HG03060 (cell line): ENCODE measurements around the gene OBP2A.

ENCODE experiments used
- ATAC-seq: cut with Tn5 transposase; IDR thresholded peaks from one replicate; pipeline ENCODE4 v1.9.1; 2021; ENCODE audit warnings: low read depth, moderate number of reproducible peaks; ENCODE audit not compliant: unreplicated experiment

The OBP2A gene

GRCh38 chr9:135551031-135551430, 5.1 kb downstream of the OBP2A start:
- ATAC-seq, result no peak

GRCh38 chr9:135551456-135551855, 5.5 kb downstream of the OBP2A start:
- no peak for ATAC-seq

- ATAC-seq, result no peak
Measured at GRCh38 chr9:135552021-135552697, 6.2 kb downstream of the OBP2A start.

GRCh38 chr9:135552698-135553171, 6.8 kb downstream of the OBP2A start:
- ATAC-seq, result no peak

GRCh38 chr9:135554718-135555117, 8.8 kb downstream of the OBP2A start:
- no peak for ATAC-seq

- ATAC-seq, result no peak
Measured at GRCh38 chr9:135555203-135555602, 9.3 kb downstream of the OBP2A start.

- no peak for ATAC-seq
Measured at GRCh38 chr9:135555910-135556309, 10.0 kb downstream of the OBP2A start.

- ATAC-seq, result no peak
Measured at GRCh38 chr9:135559606-135560005, 13.7 kb downstream of the OBP2A start.

- no peak for ATAC-seq
Measured at GRCh38 chr9:135561391-135562234, 15.7 kb downstream of the OBP2A start, which contains the start of gene PAEP. PAEP (plus strand) TSS chr9:135561756.

- no peak for ATAC-seq
Measured at GRCh38 chr9:135562235-135562745, 16.4 kb downstream of the OBP2A start.

- no peak for ATAC-seq
Measured at GRCh38 chr9:135563039-135563476, 17.1 kb downstream of the OBP2A start.

- ATAC-seq, result no peak
Measured at GRCh38 chr9:135563858-135564257, 17.9 kb downstream of the OBP2A start.

GRCh38 chr9:135565141-135565628, 19.3 kb downstream of the OBP2A start:
- ATAC-seq, result no peak

GRCh38 chr9:135565636-135566035, 19.7 kb downstream of the OBP2A start:
- no peak for ATAC-seq

- no peak for ATAC-seq
Measured at GRCh38 chr9:135566552-135566951, 20.6 kb downstream of the OBP2A start.

- ATAC-seq, result no peak
Measured at GRCh38 chr9:135567311-135567710, 21.4 kb downstream of the OBP2A start.

- no peak for ATAC-seq
Measured at GRCh38 chr9:135568026-135568425, 22.1 kb downstream of the OBP2A start.

- ATAC-seq, result no peak
Measured at GRCh38 chr9:135570456-135570855, 24.5 kb downstream of the OBP2A start.

- ATAC-seq, result no peak
Measured at GRCh38 chr9:135572233-135572632, 26.3 kb downstream of the OBP2A start.

- ATAC-seq, result no peak
Measured at GRCh38 chr9:135573124-135573523, 27.2 kb downstream of the OBP2A start.

- ATAC-seq, result no peak
Measured at GRCh38 chr9:135574331-135574730, 28.4 kb downstream of the OBP2A start.
